ENCODE measurements around the gene HDAC10.

The HDAC10 gene

GRCh38 chr22:50255607-50256006, 4.5 kb upstream of the HDAC10 start:
- no peak for DNase-seq (ENCODE audit: low spot score)

GRCh38 chr22:50255099-50255498, 4.0 kb upstream of the HDAC10 start:
- DNase-seq (ENCODE audit: low spot score): no peak

- no peak for DNase-seq (ENCODE audit: low spot score)
These were observed 2.9 kb upstream of the HDAC10 start for GRCh38 chr22:50253941-50254340.

- DNase-seq (ENCODE audit: low spot score): no peak
These were observed 2.2 kb upstream of the HDAC10 start for GRCh38 chr22:50253046-50253915.

GRCh38 chr22:50252082-50253045, 1.3 kb upstream of the HDAC10 start:
- peak; percentile 80 for DNase-seq (ENCODE audit: low spot score)

- DNase-seq (ENCODE audit: low spot score): no peak
These were observed 514 bp upstream of the HDAC10 start for GRCh38 chr22:50251477-50252081.

- no peak for DNase-seq (ENCODE audit: low spot score)
These were observed 863 bp downstream of the HDAC10 start for GRCh38 chr22:50250249-50250554.

GRCh38 chr22:50249341-50250248, 1.5 kb downstream of the HDAC10 start:
- no peak for DNase-seq (ENCODE audit: low spot score)

- no peak for DNase-seq (ENCODE audit: low spot score)
These were observed 2.6 kb downstream of the HDAC10 start for GRCh38 chr22:50248196-50249081.

GRCh38 chr22:50247748-50248147, 3.3 kb downstream of the HDAC10 start:
- peak; percentile 34 for DNase-seq (ENCODE audit: low spot score)

GRCh38 chr22:50246242-50247175, 4.6 kb downstream of the HDAC10 start:
- DNase-seq (ENCODE audit: low spot score): no peak

- no peak for DNase-seq (ENCODE audit: low spot score)
These were observed 5.6 kb downstream of the HDAC10 start for GRCh38 chr22:50245214-50246072.

- DNase-seq (ENCODE audit: low spot score): peak; percentile 97
These were observed 6.4 kb downstream of the HDAC10 start, which contains the start of gene TUBGCP6 for GRCh38 chr22:50244420-50245213. Gene TUBGCP6 (minus strand): TSS chr22:50245023. CDS start chr22:50244459, 564 bp downstream.

GRCh38 chr22:50243685-50244419, 7.2 kb downstream of the HDAC10 start:
- no peak for DNase-seq (ENCODE audit: low spot score)

GRCh38 chr22:50242406-50242949, 8.6 kb downstream of the HDAC10 start:
- DNase-seq (ENCODE audit: low spot score): no peak

- no peak for DNase-seq (ENCODE audit: low spot score)
These were observed 12.3 kb downstream of the HDAC10 start for GRCh38 chr22:50238755-50239154.

All from AG20443 (cell line).